Measurements from ENCODE around the gene LRRC63.

Gene LRRC63

DNA sequence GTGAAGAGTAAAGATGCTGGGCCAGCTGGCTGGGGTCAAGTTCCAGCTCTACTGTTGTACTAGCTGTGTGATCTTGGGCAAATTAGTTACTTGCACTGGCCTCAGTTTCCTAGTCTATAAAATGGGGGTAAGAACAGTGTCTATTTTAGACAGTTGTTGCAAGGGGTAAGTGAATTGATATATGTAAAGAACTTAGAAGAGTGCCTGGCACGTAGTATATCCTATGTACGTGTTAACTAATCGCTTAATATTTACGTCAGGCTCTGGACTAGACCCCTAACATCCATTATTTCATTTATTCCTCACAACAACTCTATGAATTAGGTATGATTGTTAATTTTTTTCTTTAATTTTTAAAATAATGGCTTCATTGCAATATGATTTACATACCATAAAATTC, 26.1 kb upstream of the LRRC63 start:
- H3K4me3 ChIP-seq (ENCODE audit: low read depth, low read length) = no peak overlapping the region
- DNase-seq (ENCODE audit: low read depth) = no peak
- TF ChIP-seq, protein P1, sequence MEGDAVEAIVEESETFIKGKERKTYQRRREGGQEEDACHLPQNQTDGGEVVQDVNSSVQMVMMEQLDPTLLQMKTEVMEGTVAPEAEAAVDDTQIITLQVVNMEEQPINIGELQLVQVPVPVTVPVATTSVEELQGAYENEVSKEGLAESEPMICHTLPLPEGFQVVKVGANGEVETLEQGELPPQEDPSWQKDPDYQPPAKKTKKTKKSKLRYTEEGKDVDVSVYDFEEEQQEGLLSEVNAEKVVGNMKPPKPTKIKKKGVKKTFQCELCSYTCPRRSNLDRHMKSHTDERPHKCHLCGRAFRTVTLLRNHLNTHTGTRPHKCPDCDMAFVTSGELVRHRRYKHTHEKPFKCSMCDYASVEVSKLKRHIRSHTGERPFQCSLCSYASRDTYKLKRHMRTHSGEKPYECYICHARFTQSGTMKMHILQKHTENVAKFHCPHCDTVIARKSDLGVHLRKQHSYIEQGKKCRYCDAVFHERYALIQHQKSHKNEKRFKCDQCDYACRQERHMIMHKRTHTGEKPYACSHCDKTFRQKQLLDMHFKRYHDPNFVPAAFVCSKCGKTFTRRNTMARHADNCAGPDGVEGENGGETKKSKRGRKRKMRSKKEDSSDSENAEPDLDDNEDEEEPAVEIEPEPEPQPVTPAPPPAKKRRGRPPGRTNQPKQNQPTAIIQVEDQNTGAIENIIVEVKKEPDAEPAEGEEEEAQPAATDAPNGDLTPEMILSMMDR (IDR thresholded peaks at IDR 0.05; ENCODE audit: insufficient read depth, low read depth, low read length, missing control alignments) = no peak

DNA sequence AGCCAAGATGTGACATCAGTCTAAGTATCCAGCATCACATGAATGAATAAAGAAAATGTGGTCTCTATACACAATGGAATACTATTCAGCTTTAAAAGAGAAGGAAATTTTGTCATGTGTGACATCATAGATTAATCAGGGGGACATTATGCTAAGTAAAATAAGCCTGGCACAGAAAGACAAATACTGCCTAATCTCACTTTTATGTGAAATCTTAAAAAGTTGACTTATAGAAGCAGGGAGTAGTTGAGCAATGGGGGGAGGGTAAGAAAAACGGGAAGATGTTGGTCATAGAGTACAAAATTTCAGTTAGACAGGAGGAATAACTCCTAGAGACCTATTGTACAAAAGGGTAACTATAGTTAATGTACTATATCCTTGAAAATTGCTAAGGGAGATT, 19.3 kb upstream of the LRRC63 start:
- TF ChIP-seq, protein P1 (IDR thresholded peaks at IDR 0.05; ENCODE audit: insufficient read depth, low read depth, low read length, missing control alignments) = no peak
- DNase-seq (ENCODE audit: low read depth) = no peak
- H3K4me3 ChIP-seq (ENCODE audit: low read depth, low read length) = no peak overlapping the region

DNA sequence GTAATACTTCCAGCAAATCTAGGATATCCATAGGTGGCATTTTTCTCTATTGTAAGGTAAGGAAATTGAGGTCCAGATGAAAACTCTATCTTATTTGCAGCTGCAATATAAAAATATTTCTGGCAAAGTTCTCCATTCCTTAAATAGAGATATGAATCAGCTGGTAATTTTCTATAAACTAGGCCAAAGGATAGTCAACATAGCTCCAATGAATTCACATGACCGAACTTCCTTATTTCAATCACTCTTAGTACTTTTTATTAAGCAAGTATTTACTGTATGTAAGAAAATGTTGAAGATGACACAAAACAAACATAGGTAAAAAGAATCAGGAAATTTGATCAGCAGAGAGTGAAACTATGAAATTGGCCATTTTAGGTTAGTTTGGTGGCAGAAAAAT, 16.7 kb upstream of the LRRC63 start:
- DNase-seq (ENCODE audit: low read depth) = no peak
- TF ChIP-seq, protein P1 (IDR thresholded peaks at IDR 0.05; ENCODE audit: insufficient read depth, low read depth, low read length, missing control alignments) = no peak
- H3K4me3 ChIP-seq (ENCODE audit: low read depth, low read length) = no peak overlapping the region

DNA sequence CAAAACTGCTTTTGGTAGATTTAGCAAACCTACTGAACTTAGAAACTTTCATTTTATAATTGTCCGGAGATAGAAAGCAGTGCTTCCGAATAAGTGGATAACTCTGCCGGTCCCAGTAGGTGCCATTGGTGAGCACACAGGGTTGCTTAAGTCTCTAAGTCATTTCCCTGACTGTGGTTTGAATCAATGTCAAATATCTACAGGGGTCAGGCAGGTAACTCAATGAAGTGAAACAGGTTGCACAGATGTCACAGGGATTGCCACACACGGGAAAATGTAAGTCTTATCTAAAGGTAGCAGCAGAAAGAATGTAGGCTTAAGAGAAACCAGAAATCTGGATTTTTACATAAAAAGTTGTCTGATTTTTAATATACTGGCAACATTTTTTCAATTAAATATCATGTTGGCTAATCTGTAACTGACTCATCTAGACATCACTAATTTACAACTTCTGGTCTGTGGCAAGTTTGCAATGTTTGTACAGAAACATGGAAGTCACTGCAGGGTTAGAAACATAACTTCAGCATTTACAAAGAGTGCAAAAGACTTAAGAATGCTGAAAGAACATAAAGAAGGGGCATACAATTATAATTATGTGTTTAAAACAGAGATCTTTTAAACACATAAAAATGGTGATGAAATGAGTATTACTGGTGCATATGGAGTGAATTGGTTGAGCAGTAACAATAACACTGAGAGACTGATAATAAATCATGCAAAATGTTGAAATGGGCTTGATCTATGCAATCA, 14.3 kb upstream of the LRRC63 start:
- TF ChIP-seq, protein P1 (IDR thresholded peaks at IDR 0.05; ENCODE audit: insufficient read depth, low read depth, low read length, missing control alignments) = no peak
- DNase-seq (ENCODE audit: low read depth) = no peak
- no peak overlapping the region for H3K4me3 ChIP-seq (ENCODE audit: low read depth, low read length)

DNA sequence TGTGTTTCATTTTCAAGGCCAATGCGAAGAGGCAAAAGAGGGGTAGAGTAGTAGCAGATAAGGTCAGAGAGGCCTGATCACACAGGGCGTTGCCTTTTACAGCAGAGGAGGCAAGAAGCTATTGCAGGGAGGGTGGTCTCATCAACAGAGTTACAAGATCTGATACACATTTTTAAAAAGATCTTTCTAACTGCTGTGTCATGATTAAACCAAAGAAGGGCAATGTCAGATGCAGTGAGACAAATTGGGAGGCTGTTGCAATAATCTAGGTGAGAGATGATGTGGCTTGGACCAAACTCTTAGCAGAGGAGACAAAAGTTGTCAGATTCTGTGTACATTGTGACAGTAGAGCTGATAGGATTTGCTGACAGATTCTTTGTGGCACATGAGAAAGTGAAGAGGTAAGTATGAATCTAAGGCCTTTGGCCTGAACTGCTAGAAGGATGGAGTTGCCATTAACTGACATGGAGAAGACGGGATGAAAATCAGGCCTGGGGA, 13.0 kb upstream of the LRRC63 start:
- TF ChIP-seq, protein P1 (IDR thresholded peaks at IDR 0.05; ENCODE audit: insufficient read depth, low read depth, low read length, missing control alignments) = no peak
- no peak for DNase-seq (ENCODE audit: low read depth)
- no peak overlapping the region for H3K4me3 ChIP-seq (ENCODE audit: low read depth, low read length)

DNA sequence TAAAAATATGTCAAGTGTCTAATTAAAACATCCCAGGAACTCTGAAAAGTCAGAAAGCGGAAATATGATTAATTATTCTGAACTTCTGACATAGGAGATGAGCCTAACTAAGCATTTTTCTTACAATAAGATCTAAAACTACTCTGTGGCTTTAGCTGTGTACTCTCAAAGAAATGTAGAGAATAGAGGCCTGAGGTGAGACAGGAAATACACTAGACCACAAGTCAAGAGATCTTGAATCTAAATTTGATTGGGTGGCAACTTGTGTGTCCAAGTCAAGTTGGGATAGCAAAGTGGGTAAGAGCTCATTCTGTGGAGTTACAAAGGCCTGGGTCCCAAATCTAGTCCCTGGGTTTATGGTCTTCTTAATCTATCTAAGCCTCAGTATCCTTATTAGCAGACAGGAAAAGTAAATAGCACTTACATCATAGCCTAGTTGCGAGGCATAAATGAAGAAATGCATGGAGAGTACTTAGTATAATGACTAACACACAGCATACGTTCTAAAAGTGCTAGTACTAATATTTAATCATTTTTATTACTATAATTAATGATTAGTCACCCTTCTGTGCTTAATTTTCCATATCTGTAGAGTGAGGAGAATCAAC, 9.4 kb upstream of the LRRC63 start:
- peak; percentile 22 for DNase-seq (ENCODE audit: low read depth)
- no peak overlapping the region for H3K4me3 ChIP-seq (ENCODE audit: low read depth, low read length)
- TF ChIP-seq, protein P1 (IDR thresholded peaks at IDR 0.05; ENCODE audit: insufficient read depth, low read depth, low read length, missing control alignments) = no peak

Measured in GM12865 (cell line).